GM18907 (cell line): ENCODE results near the gene VAV2.

Experiments
- ATAC-seq: cut with Tn5 transposase; IDR thresholded peaks from one replicate; pipeline ENCODE4 v1.9.1; 2021; ENCODE audit warnings: mild to moderate bottlenecking, moderate library complexity; ENCODE audit not compliant: unreplicated experiment

The VAV2 gene, protein sequence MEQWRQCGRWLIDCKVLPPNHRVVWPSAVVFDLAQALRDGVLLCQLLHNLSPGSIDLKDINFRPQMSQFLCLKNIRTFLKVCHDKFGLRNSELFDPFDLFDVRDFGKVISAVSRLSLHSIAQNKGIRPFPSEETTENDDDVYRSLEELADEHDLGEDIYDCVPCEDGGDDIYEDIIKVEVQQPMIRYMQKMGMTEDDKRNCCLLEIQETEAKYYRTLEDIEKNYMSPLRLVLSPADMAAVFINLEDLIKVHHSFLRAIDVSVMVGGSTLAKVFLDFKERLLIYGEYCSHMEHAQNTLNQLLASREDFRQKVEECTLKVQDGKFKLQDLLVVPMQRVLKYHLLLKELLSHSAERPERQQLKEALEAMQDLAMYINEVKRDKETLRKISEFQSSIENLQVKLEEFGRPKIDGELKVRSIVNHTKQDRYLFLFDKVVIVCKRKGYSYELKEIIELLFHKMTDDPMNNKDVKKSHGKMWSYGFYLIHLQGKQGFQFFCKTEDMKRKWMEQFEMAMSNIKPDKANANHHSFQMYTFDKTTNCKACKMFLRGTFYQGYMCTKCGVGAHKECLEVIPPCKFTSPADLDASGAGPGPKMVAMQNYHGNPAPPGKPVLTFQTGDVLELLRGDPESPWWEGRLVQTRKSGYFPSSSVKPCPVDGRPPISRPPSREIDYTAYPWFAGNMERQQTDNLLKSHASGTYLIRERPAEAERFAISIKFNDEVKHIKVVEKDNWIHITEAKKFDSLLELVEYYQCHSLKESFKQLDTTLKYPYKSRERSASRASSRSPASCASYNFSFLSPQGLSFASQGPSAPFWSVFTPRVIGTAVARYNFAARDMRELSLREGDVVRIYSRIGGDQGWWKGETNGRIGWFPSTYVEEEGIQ

DNA sequence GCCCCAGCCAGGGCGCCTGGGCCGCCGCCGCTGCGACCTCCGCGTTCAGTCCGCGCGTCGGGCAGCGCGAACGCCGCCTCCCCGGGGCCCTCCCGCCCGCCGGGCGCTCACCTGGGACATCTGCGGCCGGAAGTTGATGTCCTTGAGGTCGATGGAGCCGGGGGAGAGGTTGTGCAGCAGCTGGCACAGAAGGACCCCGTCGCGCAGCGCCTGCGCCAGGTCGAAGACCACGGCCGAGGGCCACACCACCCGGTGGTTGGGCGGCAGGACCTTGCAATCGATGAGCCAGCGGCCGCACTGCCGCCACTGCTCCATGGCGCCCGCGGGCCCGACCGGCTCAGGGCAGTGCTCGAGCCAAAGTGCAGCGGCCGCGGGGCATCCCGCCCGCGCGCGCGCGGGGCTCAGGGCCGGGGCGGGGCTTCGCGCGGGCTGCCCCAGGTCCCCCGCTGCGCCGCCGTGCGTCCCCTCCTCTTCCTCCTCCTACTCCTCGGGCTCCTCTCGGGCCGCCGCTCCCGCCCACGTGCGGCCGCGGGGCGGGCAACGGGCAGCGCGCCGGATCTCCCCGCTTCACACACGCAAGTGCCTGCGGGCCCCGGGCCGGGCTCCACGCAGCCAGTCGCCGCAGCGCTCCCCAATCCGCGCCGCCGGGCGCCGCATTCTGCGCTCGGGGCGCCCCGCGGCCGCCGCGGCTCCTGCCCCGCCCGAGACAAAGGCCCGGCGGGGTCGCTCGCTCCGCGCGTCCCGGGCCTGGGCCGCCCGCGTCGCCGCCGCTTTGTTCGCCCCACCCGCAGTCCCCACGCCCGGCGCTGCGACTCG lies at the start of gene VAV2:
Gene VAV2 (minus strand): TSS at position 361 of the 816 bp plus-strand sequence. CDS start 46 bp downstream, at position 315.
- peak; percentile 46 for ATAC-seq

- no peak for ATAC-seq
Measured at GRCh38 chr9:134041649-134041962, 49.5 kb upstream of the VAV2 start.

GRCh38 chr9:134040781-134041648 lies 48.9 kb upstream of the VAV2 start:
- no peak for ATAC-seq

DNA sequence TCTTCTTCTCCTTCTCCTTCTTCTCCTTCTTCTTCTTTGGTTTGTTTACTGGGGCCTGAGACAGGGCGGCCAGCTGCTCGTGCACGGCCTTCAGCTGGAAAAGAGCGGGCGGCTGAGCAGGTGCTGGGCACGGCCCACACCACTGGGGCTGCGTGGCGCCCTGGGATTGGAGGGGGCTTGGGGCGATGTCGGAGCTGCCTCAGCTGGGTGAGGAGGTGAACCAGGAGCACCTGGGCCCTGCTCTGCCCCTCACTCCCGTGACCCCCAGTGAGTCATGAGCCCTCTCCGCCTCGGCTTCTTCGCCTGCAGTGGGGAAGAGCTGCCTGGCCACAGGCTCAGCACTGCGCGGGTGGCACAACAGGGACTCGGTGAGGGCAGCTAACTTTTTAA lies 48.0 kb upstream of the VAV2 start:
- ATAC-seq: no peak

- ATAC-seq: no peak
Measured at GRCh38 chr9:134039386-134040175, 47.5 kb upstream of the VAV2 start.

DNA sequence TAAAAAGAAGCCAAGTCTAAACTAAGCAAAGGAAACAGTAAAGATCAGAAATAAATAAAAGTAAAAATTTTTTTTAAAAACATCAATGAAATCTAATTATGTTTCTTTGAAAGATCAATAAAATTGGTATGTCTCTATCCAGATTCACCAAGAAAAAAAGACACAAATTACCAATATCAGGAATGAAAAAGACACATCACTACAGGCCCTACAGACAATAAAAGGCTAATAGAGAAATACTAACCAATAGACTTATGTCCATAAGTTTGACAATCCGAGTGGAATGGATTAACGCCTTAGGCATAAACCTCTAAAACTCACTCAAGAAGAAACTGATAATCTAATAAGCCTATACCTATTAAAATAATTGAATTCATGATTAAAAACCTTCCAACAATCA lies 45.5 kb upstream of the VAV2 start:
- ATAC-seq: no peak

- ATAC-seq: no peak
Measured at GRCh38 chr9:134036130-134036529, 44.0 kb upstream of the VAV2 start.

GRCh38 chr9:134035041-134036039 lies 43.2 kb upstream of the VAV2 start:
- ATAC-seq: no peak

- no peak for ATAC-seq
Measured at GRCh38 chr9:134034215-134035040, 42.3 kb upstream of the VAV2 start.

GRCh38 chr9:134033516-134034214 lies 41.5 kb upstream of the VAV2 start:
- ATAC-seq: no peak

DNA sequence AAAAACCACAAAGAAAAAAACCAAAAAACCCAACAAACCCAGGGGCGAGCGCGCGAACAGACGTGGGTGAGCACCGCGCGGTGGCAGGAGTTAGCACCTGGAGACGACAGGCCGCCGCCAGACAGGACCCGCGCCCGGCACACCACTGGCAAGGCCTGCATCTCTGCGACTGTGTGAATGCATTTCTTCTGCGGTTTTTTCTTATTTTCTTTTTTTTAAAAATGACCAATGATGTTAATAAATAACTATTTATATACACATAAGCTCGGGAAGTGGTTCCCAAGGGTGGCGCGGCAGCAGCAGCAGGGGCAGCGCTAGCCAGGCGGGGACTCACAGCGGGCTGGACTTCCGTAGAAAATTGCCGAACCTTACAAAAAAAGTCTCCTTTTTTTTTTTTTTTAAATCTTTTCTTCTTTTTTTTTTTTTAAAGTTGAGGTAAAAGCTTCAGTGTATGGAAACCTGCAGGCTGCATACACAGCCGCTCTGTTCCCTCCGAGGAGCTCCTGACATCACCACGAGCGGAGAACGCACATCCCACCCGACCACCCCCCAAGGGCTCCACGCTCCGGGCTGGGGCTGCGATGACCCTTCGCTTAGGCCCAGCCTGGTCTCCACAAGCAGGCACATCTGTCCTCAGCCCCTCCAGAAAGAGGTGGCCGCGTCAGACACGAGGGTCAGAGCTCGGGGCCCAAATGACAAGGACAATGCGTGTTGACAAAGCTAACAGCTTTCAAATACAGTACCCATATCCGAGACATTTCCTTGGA lies 40.5 kb upstream of the VAV2 start:
- no peak for ATAC-seq

GRCh38 chr9:134031783-134032182 lies 39.7 kb upstream of the VAV2 start:
- no peak for ATAC-seq

DNA sequence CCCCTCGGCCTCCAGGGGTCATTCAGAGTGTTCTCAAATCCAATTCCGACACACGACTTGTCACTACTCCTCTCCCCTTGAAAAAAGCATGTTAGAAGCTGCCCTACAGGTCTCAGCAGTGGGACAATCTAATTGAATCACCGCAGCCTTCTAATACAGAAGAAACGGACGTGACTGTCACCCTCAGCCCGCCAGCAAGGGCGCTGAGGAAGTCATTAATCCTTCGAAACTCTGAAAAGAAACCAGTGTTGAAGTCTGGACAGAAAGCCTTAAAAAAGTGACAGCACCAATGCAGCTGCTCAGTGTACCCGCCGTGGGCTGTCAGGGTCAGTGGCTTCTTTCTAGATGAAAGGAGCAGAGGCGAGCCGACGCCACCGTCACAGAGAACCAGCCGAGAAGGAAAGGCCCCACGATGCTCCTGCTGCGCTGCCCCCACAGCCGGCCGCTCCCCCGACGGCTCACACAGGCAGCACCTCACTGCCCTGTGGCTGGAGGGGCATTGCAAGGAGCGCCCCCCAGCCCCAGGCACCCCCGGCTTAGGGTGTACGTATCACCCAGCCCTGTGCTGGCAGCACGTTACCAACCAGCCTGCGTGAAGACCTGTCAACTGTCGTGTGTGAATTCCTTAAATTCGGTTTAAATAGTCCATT lies 38.8 kb upstream of the VAV2 start:
- no peak for ATAC-seq

DNA sequence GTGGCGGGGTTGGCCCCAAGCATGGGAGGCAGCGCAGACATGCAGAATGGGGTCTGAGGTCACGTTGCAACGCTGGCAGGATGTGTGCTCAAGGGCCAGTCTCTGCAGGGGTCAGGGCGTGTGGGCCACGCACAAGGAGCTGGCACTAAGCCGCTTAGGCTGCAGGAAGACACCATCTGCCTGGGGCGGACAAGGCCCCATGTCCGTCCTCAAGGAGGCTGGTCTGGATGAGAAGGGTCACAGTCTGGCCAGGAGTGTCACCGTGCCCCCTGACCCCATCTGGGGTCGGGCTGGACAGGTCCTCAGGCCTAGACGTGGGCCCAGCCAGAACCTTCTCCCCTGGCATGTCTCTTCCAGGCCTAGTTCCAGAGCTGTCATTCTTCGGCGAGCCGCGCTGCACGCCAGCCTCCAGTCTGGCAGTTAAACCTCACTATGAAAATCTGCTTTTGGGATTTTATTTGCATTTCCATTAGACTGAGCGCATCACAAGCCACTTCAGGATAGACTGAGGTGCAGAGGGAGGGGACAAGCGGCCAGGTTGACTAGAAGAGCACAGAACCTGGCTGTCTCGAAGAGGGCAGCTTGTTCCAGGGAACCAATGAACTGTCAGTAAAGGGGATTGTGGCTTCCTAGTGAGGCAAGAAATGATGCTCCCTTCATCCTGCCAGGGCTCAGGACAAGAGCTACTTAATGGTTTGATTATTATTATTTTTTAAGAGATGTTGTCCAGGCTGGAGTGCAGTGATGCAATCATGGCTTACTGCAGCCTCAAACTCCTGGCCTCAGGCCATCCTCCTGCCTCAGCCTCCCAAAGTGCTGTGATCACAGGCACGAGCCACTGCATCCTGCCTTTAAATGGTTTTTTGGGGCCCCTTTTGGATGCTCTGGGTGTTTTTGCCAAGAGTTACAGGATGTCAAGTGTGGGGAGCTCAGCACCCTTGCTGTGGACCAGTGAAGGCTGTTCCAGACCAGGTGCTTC lies 37.4 kb upstream of the VAV2 start:
- no peak for ATAC-seq
